Measurements from ENCODE around the gene ITPRIP.
A peak's percentile ranks its signal among the peaks of the same experiment; 100 is the strongest.

Gene ITPRIP

DNA sequence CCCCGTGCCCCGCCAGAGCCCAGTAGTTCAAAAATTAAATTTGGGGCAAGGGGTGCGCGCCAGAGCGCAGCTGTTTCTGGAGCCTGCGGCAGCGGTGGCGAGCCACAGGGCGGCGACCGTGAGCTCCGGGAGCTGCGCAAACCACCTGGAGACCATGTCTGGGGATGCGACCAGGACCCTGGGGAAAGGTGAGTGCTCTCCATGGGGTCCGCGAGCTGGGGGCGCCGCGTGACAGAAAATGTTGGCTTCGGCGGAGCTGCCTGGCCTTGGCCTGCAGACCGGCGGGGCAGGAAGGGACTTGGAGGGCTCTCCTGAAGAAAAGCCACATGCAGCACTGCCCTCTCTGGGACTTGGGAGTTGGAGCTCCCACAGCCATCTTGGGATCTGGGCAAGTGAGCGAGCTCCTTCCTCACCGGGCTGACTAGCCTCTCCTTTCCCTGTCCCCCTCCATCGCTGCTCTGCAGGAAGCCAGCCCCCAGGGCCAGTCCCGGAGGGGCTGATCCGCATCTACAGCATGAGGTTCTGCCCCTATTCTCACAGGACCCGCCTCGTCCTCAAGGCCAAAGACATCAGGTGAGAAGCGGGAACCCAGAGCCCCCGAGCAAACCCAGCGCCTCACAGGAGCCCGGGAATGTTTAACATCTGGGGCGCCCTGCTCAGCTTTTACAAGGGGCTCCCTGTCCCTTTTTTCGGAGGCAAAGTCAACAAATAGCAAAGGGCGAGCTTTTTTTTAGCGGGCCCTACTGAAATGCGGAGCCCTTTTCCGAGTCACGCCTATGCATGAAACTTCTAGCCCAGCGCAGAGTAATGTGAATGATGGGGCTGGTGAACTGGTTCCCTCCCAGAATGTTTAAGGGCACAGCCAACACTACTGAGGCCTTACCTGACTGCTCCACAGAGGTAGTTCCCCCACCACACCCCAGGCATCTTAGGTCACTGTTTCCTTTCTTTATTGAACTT is 63.2 kb downstream of the ITPRIP start:
- DNase-seq: no peak

DNA sequence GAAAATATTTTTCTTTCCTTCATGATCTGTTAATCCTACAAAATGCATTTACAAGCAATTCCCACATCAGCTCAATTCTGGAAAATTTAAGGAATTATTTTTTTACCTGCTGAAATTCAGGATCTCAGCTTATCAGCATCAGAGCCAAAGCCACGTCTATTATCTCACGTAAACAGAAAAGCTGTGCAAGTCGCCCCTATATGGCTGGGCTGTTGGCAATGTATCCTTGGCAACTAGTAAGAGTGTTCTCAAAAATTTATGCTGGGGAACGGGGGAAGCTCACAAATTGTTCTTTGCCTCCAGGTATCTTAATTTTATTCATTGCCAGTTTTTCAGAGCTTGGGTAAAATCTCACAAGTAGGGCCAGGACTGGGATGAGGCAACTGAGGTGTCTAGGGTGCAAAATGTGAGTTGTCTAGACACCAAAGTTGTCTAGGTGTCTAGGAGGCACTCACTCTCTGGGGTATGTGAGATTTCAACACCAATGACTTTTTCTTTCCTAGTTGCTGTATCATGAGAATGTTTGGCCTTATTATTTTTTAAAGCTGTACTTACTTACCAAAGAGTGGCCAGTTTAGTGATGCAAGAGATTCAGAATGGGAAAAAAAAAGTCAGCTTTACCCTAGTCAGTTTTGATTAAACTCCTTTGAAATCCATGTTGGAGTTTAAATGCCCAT is 64.2 kb downstream of the ITPRIP start:
- DNase-seq: no peak

DNA sequence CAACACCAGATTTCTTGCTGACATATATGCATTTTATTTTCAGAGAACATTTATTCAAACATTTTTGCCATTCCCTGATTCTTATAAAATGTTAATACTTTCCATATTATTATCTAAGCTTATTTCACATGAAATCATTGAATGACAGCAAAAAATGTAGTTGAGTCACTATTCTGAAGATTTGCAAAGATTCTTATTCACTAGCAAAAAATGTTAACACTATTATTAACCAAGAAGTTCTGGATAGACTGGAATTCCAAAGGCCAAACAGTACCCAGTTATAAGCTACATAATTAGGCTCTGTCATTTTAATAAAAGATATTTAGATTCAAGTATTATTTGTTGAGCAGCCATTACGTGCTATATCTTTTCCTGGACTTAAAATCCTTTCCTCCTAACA is 65.0 kb downstream of the ITPRIP start:
- no peak for DNase-seq

DNA sequence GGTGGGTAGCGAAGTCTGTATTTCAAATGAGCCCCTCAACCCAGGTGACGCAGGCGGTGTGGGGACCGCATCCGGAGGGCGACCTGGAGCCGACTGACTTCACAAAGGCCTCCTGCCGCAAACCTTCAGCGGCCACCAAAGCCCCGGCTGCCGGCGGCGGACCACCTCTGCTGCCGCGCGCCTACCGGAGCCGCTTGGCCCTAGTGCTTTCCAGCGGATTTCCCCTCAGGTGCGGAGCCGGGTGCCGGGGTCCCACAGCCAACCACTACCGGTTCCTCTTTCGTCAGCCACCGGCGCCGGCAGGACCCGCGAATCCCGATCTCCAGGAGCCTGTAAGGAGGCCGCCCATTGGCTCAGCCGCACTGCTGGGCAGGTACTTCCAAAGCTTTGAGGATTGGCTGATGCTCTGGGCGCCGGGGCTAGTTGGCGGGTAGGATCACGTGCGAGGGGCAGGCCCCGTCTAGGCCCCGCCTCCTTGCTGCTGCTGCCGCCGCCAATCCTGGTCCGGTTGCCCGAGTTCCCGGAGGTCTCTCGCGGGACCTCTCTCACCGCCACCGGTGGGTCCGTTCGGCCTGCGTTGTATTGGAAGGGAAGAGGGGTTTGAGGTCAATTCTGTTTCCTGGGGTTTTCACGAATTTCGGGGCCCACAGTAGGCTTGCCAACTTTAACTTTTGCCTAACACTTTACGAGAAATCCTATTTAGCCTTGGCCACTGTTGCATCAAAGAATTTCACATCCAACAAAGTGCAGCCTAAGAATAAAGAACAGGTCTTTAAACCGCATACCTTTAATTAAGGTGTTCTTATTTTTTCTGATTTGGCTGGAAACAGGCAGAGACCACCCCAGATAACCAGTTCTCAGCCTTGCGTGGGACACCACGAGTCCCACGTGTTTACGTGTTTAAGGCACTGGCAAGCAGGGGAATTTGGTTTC is 69.3 kb downstream of the ITPRIP start, which contains the start of gene GSTO2:
Gene GSTO2, plus strand, starts transcription at position 472 of the 933 bp plus-strand sequence. CDS start 5,732 bp downstream, outside the sequence.
- peak; percentile 99 for DNase-seq

DNA sequence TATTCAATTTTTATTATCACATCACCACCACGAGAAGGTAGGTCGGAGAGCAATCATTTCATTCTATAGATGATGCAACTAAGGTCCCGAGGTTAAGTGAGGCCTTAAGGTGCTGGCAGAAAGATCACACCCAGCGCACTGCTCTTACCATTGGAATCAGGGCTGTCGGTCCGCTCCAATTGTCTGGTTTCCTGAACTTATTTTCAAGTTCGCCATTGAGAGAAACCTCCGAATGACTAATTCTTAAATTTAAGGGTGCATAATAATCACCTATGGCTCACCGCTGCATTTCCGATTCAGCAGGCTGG is 69.9 kb downstream of the ITPRIP start:
- no peak for DNase-seq

DNA sequence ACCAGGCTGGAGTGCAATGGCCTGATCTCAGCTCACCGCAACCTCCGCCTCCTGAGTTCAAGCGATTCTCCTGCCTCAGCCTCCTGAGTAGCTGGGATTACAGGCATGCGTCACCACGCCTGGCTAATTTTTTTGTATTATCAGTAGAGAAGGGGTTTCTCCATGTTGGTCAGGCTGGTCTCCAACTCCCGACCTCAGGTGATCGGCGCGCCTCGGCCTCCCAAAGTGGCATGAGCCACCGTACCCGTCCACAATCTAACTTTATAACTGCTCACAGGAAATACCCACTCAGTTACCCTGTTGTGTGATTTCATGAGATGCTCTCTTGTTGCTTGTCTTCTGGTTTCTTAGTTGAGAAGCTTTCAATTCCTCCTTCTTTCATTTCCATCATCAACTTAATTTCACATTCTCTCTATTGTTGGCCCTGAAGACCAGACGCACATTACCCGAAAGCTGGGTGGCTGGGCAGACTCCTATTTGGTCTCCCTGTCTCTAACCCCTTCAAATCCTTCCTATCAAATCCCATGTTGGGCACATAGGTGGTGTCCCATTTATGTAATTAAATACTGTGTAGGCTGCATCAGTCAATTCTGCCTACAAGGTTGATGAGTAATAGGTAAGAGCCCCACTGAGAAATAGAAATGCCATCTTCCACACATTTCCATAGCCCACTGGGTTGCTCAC is 70.4 kb downstream of the ITPRIP start:
- no peak for DNase-seq

DNA sequence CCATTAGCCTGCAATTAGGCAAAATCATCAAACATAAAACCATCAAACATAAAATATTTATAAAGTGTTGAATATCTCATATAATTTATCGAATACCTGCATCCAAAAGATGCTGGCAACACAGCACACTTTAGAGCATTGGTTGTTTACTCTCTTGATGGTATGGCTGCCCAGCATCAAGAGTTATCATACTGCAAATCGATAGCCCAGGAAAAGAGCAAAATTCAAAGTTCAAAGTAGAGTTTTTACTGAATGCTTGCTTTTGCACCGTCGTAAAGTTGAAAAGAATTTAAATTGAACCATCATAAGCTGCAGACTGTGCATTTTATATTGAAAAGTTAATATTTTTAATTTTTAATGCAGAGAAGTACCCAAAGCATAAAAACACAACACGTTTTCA is 73.5 kb downstream of the ITPRIP start:
- DNase-seq: no peak

DNA sequence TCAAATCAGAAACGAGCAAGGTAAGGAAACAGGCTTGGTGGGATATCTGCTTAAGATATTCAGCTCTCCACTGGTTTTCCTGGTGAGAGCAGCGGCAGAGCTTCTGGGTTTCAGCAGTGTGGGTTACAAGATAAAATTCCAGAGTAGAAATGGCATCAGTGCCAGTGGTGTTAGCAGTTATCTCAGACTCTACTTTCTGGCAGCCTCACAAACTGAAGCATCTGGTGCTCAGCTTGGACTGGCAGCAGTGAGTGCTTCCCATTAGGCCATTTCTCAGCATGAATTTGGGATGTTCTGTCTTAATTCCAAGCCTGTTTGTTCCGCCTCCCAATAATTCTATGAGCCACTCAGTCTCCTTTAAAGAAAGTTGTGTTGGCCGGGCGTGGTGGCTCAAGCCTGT is 76.2 kb downstream of the ITPRIP start:
- DNase-seq: no peak

DNA sequence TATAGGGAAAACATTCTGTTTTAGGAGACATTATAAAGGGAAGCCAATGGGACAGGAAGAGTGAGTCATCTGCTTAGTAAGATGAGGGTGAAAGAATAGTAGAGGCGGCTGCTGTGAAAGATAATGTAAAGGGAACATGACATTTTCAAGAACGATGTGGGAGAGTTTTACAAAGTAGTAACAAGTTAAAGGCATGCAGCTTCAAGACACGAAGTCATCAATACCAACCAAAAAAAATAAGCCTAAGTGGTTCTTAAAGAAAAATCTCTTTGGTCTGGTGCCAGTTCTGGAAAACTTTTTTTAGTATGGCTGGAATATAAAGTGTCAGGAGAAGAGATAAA is 77.5 kb downstream of the ITPRIP start:
- peak; percentile 24 for DNase-seq

DNA sequence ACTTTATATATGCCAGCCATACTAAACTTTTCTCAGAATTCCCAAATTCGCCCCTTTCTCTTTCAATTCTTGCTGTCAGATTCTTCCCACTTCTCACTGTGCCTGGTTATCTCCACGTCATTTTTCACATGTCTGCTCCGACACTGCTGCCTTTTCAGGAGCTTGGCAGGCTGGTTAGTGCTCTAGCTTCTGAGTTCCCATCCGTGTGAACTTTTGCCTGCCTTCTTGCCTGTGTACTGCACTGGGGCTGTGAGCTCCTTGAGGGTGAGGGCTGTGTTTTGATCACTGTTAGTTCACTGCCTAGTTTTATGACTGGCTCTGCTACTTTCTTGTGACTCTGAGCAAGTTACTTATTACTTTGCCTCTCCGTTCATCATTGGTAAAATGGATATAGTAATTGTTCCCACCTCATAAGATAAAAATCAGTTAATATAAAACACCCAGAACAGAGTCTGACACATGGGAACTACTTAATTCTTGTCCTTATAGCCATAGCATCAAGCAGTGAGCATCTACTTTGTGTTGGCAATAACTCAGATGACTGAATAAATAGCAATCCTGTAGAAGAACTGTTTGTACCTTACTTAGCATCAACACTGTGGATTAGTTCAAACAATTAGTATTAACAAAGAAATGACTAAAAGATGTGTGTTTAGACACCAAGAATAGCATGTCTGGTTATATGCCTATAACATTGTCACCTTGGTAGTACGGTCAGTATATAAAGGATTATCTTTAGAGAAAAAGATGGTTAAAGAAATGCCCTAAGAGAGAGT is 78.1 kb downstream of the ITPRIP start:
- DNase-seq: no peak

Data from NCI-H226 (cell line).